Thyroid gland (tissue), 4 donors: Measurements from ENCODE around the gene PTGER4. TPM values are rescaled to one million over a fixed set of nuclear protein-coding genes. Genes with fewer than 3 reads are reported as not detected.

Experiments used
- DNase-seq, 2 donors: peaks; one replicate each; pipeline ENCODE4 v3.0.0-alpha.2; 2019
- H3K27ac ChIP-seq, 3 donors: fragments of 200-600 bp; sonication (generic); 1 replicate in 2 of 3; 2 replicates in 1 of 3; pipeline ENCODE4 v1.5.1; 2016 to 2019; ENCODE audit warnings: mild to moderate bottlenecking in 1 of 3, moderate library complexity in 1 of 3
- H3K27me3 ChIP-seq: fragments of 200-600 bp; sonication (generic); one replicate; pipeline ENCODE4 v1.5.1; 2019
- H3K36me3 ChIP-seq, 2 donors: fragments of 200-600 bp; sonication (generic); one replicate each; pipeline ENCODE4 v1.5.1; 2016 to 2019
- H3K4me1 ChIP-seq, 2 donors: fragments of 200-600 bp; sonication (generic); one replicate each; pipeline ENCODE4 v1.5.1; 2017 to 2019
- H3K4me3 ChIP-seq, 3 donors: fragments of 200-600 bp; sonication (generic); replicated peaks in 1 of 3; 1 replicate in 2 of 3; 2 replicates in 1 of 3; pipeline ENCODE4 v1.5.1; 2016; ENCODE audit warnings: mild to moderate bottlenecking in 1 of 3
- H3K9me3 ChIP-seq: fragments of 200-600 bp; sonication (generic); one replicate; pipeline ENCODE4 v1.5.1; 2017
- POLR2A ChIP-seq, 2 donors: fragments of 450-650 bp; IDR thresholded peaks; one replicate each; pipeline ENCODE4 v1.6.1; 2017; ENCODE audit warnings: antibody characterized with exemption in 2 of 2, mild to moderate bottlenecking in 2 of 2, moderate library complexity in 1 of 2
- WGBS, 2 donors: methylation state at CpG; one replicate each; pipeline ENCODE4 v1.1.5; 2017; 5-methylcytosine and 5-hydroxymethylcytosine counted together
- intact Hi-C: fragments of 100-400 bp; cut with DNase I; formaldehyde crosslinking; loops from one replicate; pipeline ENCODE4 v1.15.1; 2023
- total RNA-seq, 4 donors: library from RNA; depleted of rRNA; stranded (reverse); fragments of >200 nt; gene quantifications; one replicate each; pipeline ENCODE4 v1.2.3, GENCODE V29; 2016
- TF ChIP-seq, protein P1 (sequence below), 6 experiments: fragments of 200-600 bp in 3 of 6; fragments of 450-650 bp in 3 of 6; sonication (generic) in 3 of 6; IDR thresholded peaks; one replicate each; pipeline ENCODE4 v1.5.1; 2016 to 2019; ENCODE audit warnings: antibody characterized with exemption in 6 of 6, mild to moderate bottlenecking in 2 of 6, inconsistent platforms in 1 of 6, moderate library complexity in 1 of 6

The PTGER4 gene
- total RNA-seq, 4 donors from 2014 or later, result 10.9 to 14.3 (median 12.0) TPM

- no peaks in the 10 kb centered on the region for H3K27me3 ChIP-seq
- intact Hi-C loops, result no loop called here
- 74 to 86% methylated on average over 3 of the region's 3 CpGs for WGBS, 2 donors
- no peaks in the 10 kb centered on the region for H3K36me3 ChIP-seq
- H3K4me1 ChIP-seq, result no peaks in the 10 kb centered on the region
- DNase-seq, result no peak
- no peaks in the 10 kb centered on the region for H3K9me3 ChIP-seq
- TF ChIP-seq, protein P1, sequence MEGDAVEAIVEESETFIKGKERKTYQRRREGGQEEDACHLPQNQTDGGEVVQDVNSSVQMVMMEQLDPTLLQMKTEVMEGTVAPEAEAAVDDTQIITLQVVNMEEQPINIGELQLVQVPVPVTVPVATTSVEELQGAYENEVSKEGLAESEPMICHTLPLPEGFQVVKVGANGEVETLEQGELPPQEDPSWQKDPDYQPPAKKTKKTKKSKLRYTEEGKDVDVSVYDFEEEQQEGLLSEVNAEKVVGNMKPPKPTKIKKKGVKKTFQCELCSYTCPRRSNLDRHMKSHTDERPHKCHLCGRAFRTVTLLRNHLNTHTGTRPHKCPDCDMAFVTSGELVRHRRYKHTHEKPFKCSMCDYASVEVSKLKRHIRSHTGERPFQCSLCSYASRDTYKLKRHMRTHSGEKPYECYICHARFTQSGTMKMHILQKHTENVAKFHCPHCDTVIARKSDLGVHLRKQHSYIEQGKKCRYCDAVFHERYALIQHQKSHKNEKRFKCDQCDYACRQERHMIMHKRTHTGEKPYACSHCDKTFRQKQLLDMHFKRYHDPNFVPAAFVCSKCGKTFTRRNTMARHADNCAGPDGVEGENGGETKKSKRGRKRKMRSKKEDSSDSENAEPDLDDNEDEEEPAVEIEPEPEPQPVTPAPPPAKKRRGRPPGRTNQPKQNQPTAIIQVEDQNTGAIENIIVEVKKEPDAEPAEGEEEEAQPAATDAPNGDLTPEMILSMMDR (IDR thresholded peaks at IDR 0.05), result no peak
- TF ChIP-seq POLR2A (IDR thresholded peaks at IDR 0.05), result no peak
- no peak overlapping the region for H3K27ac ChIP-seq
- no peak overlapping the region for H3K4me3 ChIP-seq
These were observed 33.4 kb upstream of the PTGER4 start for GRCh38 chr5:40646266-40646665.

- intact Hi-C loops, result no loop called here
- no peaks in the 10 kb centered on the region for H3K4me1 ChIP-seq
- DNase-seq, result no peak
- WGBS, 2 donors, result 92 to 94% methylated on average over 1 of the region's 1 CpG
- no peaks in the 10 kb centered on the region for H3K36me3 ChIP-seq
- no peak overlapping the region for H3K4me3 ChIP-seq
- no peaks in the 10 kb centered on the region for H3K9me3 ChIP-seq
- TF ChIP-seq POLR2A (IDR thresholded peaks at IDR 0.05), result no peak
- TF ChIP-seq, protein P1 (IDR thresholded peaks at IDR 0.05), result no peak
- H3K27me3 ChIP-seq, result no peaks in the 10 kb centered on the region
- no peak overlapping the region for H3K27ac ChIP-seq
These were observed 31.6 kb upstream of the PTGER4 start for GRCh38 chr5:40648150-40648549.

DNA sequence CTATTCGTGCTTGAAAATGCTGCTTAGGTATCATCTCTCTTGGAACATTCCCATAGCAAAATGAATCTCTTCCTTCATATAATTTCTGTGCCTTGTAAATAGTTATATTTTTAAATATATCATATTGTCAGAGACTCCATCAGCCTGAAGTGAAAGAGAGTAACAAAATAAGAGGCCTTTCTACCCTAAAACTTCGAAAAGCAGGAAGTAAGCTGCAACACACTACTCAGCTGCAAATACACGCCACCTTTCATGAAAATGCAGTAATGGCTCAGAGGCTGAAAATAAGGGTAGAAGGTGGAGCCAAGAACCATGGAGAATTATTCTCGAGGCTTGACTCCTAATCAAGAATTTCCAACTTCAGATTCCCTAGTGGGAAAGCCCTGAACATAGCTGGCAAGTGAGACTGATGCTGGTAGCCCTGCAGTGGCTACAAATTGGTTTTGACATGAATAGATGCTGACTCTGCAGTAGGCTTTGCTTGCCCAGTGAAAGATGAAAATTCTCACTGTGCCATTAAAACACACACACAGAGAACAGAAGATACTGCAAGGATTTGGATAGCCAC, 30.2 kb upstream of the PTGER4 start:
- Histone ChIP-seq H3K27ac (no peak overlapping the region), H3K27me3 (no peaks in the 10 kb centered on the region), H3K9me3 (no peaks in the 10 kb centered on the region), H3K36me3 (no peaks in the 10 kb centered on the region), H3K4me1 (no peaks in the 10 kb centered on the region), H3K4me3 (no peak overlapping the region)
- intact Hi-C loops, result no loop called here
- 76 to 84% methylated on average over 4 of the region's 4 CpGs for WGBS, 2 donors
- no peak for DNase-seq
- no peak for TF ChIP-seq POLR2A (IDR thresholded peaks at IDR 0.05)
- TF ChIP-seq, protein P1 (IDR thresholded peaks at IDR 0.05), result no peak

DNA sequence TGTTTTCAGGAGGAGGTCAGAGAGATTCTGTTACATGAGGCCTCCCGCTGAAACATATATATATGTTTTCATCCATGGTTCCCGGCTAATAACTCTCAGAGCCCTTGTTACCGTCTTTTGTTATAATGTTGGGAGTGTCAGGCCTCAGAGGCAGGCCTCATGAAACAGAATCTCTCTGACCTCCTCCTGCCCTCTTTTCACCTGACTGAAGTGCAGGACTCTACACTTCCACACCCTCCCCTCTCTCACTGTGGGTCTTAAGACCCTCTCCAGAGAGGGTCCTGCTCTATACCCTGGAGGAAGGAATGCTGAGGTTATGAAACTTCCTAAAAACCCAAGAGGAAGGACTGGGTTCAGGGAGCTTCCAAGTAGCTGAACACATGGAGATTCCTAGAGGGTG, 28.5 kb upstream of the PTGER4 start:
- Histone ChIP-seq H3K36me3 (no peaks in the 10 kb centered on the region), H3K4me1 (no peaks in the 10 kb centered on the region), H3K27ac (no peak overlapping the region), H3K4me3 (no peak overlapping the region), H3K9me3 (no peaks in the 10 kb centered on the region), H3K27me3 (no peaks in the 10 kb centered on the region)
- whole genome bisulfite sequencing, 2 donors, result 98% methylated on average over 3 of the region's 3 CpGs
- no peak for DNase-seq
- no peak for TF ChIP-seq POLR2A (IDR thresholded peaks at IDR 0.05)
- TF ChIP-seq, protein P1 (IDR thresholded peaks at IDR 0.05), result no peak
- intact Hi-C loops, result no loop called here

GRCh38 chr5:40652441-40653220, 27.1 kb upstream of the PTGER4 start:
- 79 to 85% methylated on average over 6 to 8 of the region's 8 CpGs for whole genome bisulfite sequencing, 2 donors
- no peak overlapping the region for H3K4me3 ChIP-seq
- no peaks in the 10 kb centered on the region for H3K9me3 ChIP-seq
- no peak for TF ChIP-seq POLR2A (IDR thresholded peaks at IDR 0.05)
- TF ChIP-seq, protein P1 (IDR thresholded peaks at IDR 0.05), result no peak
- no peaks in the 10 kb centered on the region for H3K36me3 ChIP-seq
- no peak for DNase-seq
- no peak overlapping the region for H3K27ac ChIP-seq
- no peaks in the 10 kb centered on the region for H3K4me1 ChIP-seq
- intact Hi-C loops, result no loop called here
- no peaks in the 10 kb centered on the region for H3K27me3 ChIP-seq
